Upper lobe of left lung (tissue), 6 donors: ENCODE measurements around the gene PCBD2. TPM values are rescaled to one million over a fixed set of nuclear protein-coding genes. Genes with fewer than 3 reads are reported as not detected.

Source experiments
- ATAC-seq, 2 donors: fragments of 200-7000 bp; cut with Tn5 transposase; one replicate each; pipeline ENCODE4 v1.9.1; 2022; ENCODE audit warnings: mild to moderate bottlenecking in 2 of 2, moderate library complexity in 2 of 2; ENCODE audit not compliant: low FRiP score in 2 of 2
- DNase-seq, 2 donors: peaks; one replicate each; pipeline ENCODE4 v3.0.0-alpha.2; 2019 to 2020
- H3K27ac ChIP-seq, 4 donors: fragments of 200-600 bp; sonication (generic); one replicate each; pipeline ENCODE4 v1.5.1; 2016 to 2019
- H3K27me3 ChIP-seq, 4 donors: fragments of 200-600 bp; sonication (generic); one replicate each; pipeline ENCODE4 v1.5.1; 2017 to 2019
- H3K36me3 ChIP-seq, 4 donors: fragments of 200-600 bp; sonication (generic); one replicate each; pipeline ENCODE4 v1.5.1; 2016 to 2019
- H3K4me1 ChIP-seq, 4 donors: fragments of 200-600 bp; sonication (generic); one replicate each; pipeline ENCODE4 v1.5.1; 2018 to 2019
- H3K4me3 ChIP-seq, 4 donors: fragments of 200-600 bp; sonication (generic); one replicate each; pipeline ENCODE4 v1.5.1; 2017 to 2019; ENCODE audit warnings: mild to moderate bottlenecking in 2 of 4, moderate library complexity in 1 of 4
- H3K9me3 ChIP-seq, 4 donors: fragments of 200-600 bp; sonication (generic); one replicate each; pipeline ENCODE4 v1.5.1; 2018 to 2019
- CTCF ChIP-seq, 6 experiments: fragments of 450-650 bp in 4 of 6; fragments of 200-600 bp in 2 of 6; sonication (generic) in 2 of 6; IDR thresholded peaks; one replicate each; pipeline ENCODE4 v1.5.1; 2016 to 2019; ENCODE audit warnings: antibody characterized with exemption in 6 of 6
- EP300 ChIP-seq, 4 donors: sonication (generic); formaldehyde crosslinking; IDR thresholded peaks; one replicate each; pipeline ENCODE4 v1.5.1; 2017; ENCODE audit warnings: antibody characterized with exemption in 4 of 4, control low read depth in 2 of 4
- POLR2A ChIP-seq, 4 donors: fragments of 450-650 bp; IDR thresholded peaks; one replicate each; pipeline ENCODE4 v1.5.1; 2016 to 2017; ENCODE audit warnings: antibody characterized with exemption in 4 of 4, mild to moderate bottlenecking in 2 of 4
- POLR2AphosphoS5 ChIP-seq, 2 donors: sonication (generic); formaldehyde crosslinking; IDR thresholded peaks; one replicate each; pipeline ENCODE4 v1.5.1; 2017; ENCODE audit warnings: antibody characterized with exemption in 2 of 2
- WGBS, 2 donors: methylation state at CpG; one replicate each; pipeline ENCODE4 v1.1.5; 2017 to 2018; 5-methylcytosine and 5-hydroxymethylcytosine counted together
- total RNA-seq, 6 donors: library from RNA; depleted of rRNA in 4 of 6; stranded (reverse); fragments of >200 nt in 4 of 6; gene quantifications; one replicate each; pipeline versions ENCODE4 v1.1.0 to v1.2.1, GENCODE V29; 2016 to 2021
- donor health status: DM: no; HTN: no; CAD: no; lungs with moderate emphysema.
- donor health status: DM: no; HTN: yes; CAD: no; lungs with severe emphysema.

The PCBD2 gene
- total RNA-seq, 6 donors from 2014 or later, result 8.4 to 14.4 (median 9.1) TPM

GRCh38 chr5:135005076-135005475 is 100.1 kb downstream of the PCBD2 start:
- Histone ChIP-seq H3K9me3 (no peaks in the 10 kb centered on the region), H3K4me3 (no peak overlapping the region), H3K27ac (no peak overlapping the region), H3K4me1 (no peaks in the 10 kb centered on the region), H3K27me3 (no peaks in the 10 kb centered on the region), H3K36me3 (no peaks in the 10 kb centered on the region)
- ATAC-seq, result no peak
- TF ChIP-seq CTCF (IDR thresholded peaks at IDR 0.05), result no peak
- no peak for TF ChIP-seq POLR2A (IDR thresholded peaks at IDR 0.05)
- no peak for TF ChIP-seq POLR2AphosphoS5 (IDR thresholded peaks at IDR 0.05)
- TF ChIP-seq EP300 (IDR thresholded peaks at IDR 0.05), result no peak
- DNase-seq, result no peak
- WGBS, 2 donors, result 76 to 100% methylated on average over 1 to 3 of the region's 3 CpGs

GRCh38 chr5:135007305-135007704 is 102.4 kb downstream of the PCBD2 start:
- no peaks in the 10 kb centered on the region for H3K27me3 ChIP-seq
- TF ChIP-seq POLR2A (IDR thresholded peaks at IDR 0.05) (no peak), POLR2AphosphoS5 (IDR thresholded peaks at IDR 0.05) (no peak), EP300 (IDR thresholded peaks at IDR 0.05) (no peak), CTCF (IDR thresholded peaks at IDR 0.05) (no peak)
- ATAC-seq (no peak), DNase-seq (no peak)
- no peak overlapping the region for H3K4me3 ChIP-seq
- 92 to 93% methylated on average over 7 to 9 of the region's 9 CpGs for WGBS, 2 donors
- no peak overlapping the region for H3K27ac ChIP-seq
- H3K36me3 ChIP-seq, result no peaks in the 10 kb centered on the region
- H3K4me1 ChIP-seq, result no peaks in the 10 kb centered on the region
- no peaks in the 10 kb centered on the region for H3K9me3 ChIP-seq

- Histone ChIP-seq H3K36me3 (no peaks in the 10 kb centered on the region), H3K9me3 (no peaks in the 10 kb centered on the region), H3K27me3 (no peaks in the 10 kb centered on the region), H3K27ac (no peak overlapping the region), H3K4me1 (no peaks in the 10 kb centered on the region), H3K4me3 (no peak overlapping the region)
- DNase-seq, result peak in 1 of 2 donors; percentile 15
- TF ChIP-seq POLR2A (IDR thresholded peaks at IDR 0.05) (no peak), POLR2AphosphoS5 (IDR thresholded peaks at IDR 0.05) (no peak), EP300 (IDR thresholded peaks at IDR 0.05) (no peak), CTCF (IDR thresholded peaks at IDR 0.05) (no peak)
- WGBS, 2 donors, result 83 to 86% methylated on average over 10 to 11 of the region's 11 CpGs
- ATAC-seq, result no peak
Measured at GRCh38 chr5:135007749-135008363, 102.9 kb downstream of the PCBD2 start.

GRCh38 chr5:135008556-135008955 is 103.6 kb downstream of the PCBD2 start:
- Histone ChIP-seq H3K27ac (no peak overlapping the region), H3K4me1 (no peaks in the 10 kb centered on the region), H3K27me3 (no peaks in the 10 kb centered on the region), H3K4me3 (no peak overlapping the region), H3K9me3 (no peaks in the 10 kb centered on the region), H3K36me3 (no peaks in the 10 kb centered on the region)
- no peak for ATAC-seq
- 91 to 95% methylated on average over 6 to 8 of the region's 8 CpGs for WGBS, 2 donors
- TF ChIP-seq POLR2A (IDR thresholded peaks at IDR 0.05), result no peak
- no peak for TF ChIP-seq EP300 (IDR thresholded peaks at IDR 0.05)
- TF ChIP-seq POLR2AphosphoS5 (IDR thresholded peaks at IDR 0.05), result no peak
- no peak for TF ChIP-seq CTCF (IDR thresholded peaks at IDR 0.05)
- DNase-seq, result peak in 1 of 2 donors; percentile 11
